ENCODE results near the gene MARS2. TPM values are rescaled to one million over a fixed set of nuclear protein-coding genes. Genes with fewer than 3 reads are reported as not detected.

MARS2 gene
- total and polyA plus RNA-seq, 2 donors (not counting 1 experiment from before 2014, with no cell fraction given) = 1.5 to 3.3 TPM

- H3K27me3 ChIP-seq (ENCODE audit: control insufficient read depth, insufficient read depth, low read length) = no peaks in the 10 kb centered on the region
- no peak overlapping the region for H3K4me3 ChIP-seq (replicated peaks in 1 of 4; ENCODE audit: control extremely low read depth in 1 of 4, insufficient read depth in 1 of 4, low read depth in 3 of 4, low read length in 4 of 4)
- no peaks in the 10 kb centered on the region for H3K79me2 ChIP-seq (ENCODE audit: control insufficient read depth, insufficient read depth, low read length)
- no peak for TF ChIP-seq CTCF (conservative IDR thresholded peaks at IDR 0.05 in 1 of 2, IDR thresholded peaks at IDR 0.05 in 1 of 2; ENCODE audit: low read depth in 1 of 2, low read length in 2 of 2)
- TF ChIP-seq EZH2 (IDR thresholded peaks at IDR 0.05; ENCODE audit: low read length, missing control alignments) = no peak
- H3K9me3 ChIP-seq (ENCODE audit: control insufficient read depth, insufficient read depth, low read depth, low read length) = no peaks in the 10 kb centered on the region
- no peak overlapping the region for H3K9ac ChIP-seq (ENCODE audit: insufficient read depth, low read length)
- H3K27ac ChIP-seq (ENCODE audit: insufficient read depth, low read length) = no peak overlapping the region
- H2AFZ ChIP-seq (ENCODE audit: low read length) = no peak overlapping the region
- H3K36me3 ChIP-seq (ENCODE audit: control insufficient read depth, insufficient read depth, low read length) = no peaks in the 10 kb centered on the region
- no peaks in the 10 kb centered on the region for H3K4me1 ChIP-seq (ENCODE audit: control insufficient read depth, extremely low read depth, insufficient read depth, low read length)
- DNase-seq (ENCODE audit: low read depth in 2 of 2) = no peak
- no peak overlapping the region for H3K4me2 ChIP-seq (ENCODE audit: extremely low read depth, insufficient read depth, low read length)
- no peaks in the 10 kb centered on the region for H4K20me1 ChIP-seq (ENCODE audit: control insufficient read depth, extremely low read depth, insufficient read depth, low read length)
Observed at GRCh38 chr2:197666277-197666676, 38.9 kb upstream of the MARS2 start.

- Histone ChIP-seq H3K4me3 (replicated peaks in 1 of 4; ENCODE audit: control extremely low read depth in 1 of 4, insufficient read depth in 1 of 4, low read depth in 3 of 4, low read length in 4 of 4) (no peak overlapping the region), H3K27me3 (ENCODE audit: control insufficient read depth, insufficient read depth, low read length) (no peaks in the 10 kb centered on the region), H2AFZ (ENCODE audit: low read length) (no peak overlapping the region), H3K79me2 (ENCODE audit: control insufficient read depth, insufficient read depth, low read length) (no peaks in the 10 kb centered on the region), H3K36me3 (ENCODE audit: control insufficient read depth, insufficient read depth, low read length) (no peaks in the 10 kb centered on the region), H3K4me2 (ENCODE audit: extremely low read depth, insufficient read depth, low read length) (no peak overlapping the region), H3K9ac (ENCODE audit: insufficient read depth, low read length) (no peak overlapping the region), H4K20me1 (ENCODE audit: control insufficient read depth, extremely low read depth, insufficient read depth, low read length) (no peaks in the 10 kb centered on the region), H3K27ac (ENCODE audit: insufficient read depth, low read length) (no peak overlapping the region), H3K4me1 (ENCODE audit: control insufficient read depth, extremely low read depth, insufficient read depth, low read length) (no peaks in the 10 kb centered on the region), H3K9me3 (ENCODE audit: control insufficient read depth, insufficient read depth, low read depth, low read length) (no peaks in the 10 kb centered on the region)
- DNase-seq (ENCODE audit: low read depth in 2 of 2) = no peak
- no peak for TF ChIP-seq EZH2 (IDR thresholded peaks at IDR 0.05; ENCODE audit: low read length, missing control alignments)
- TF ChIP-seq CTCF (conservative IDR thresholded peaks at IDR 0.05 in 1 of 2, IDR thresholded peaks at IDR 0.05 in 1 of 2; ENCODE audit: low read depth in 1 of 2, low read length in 2 of 2) = no peak
Observed at GRCh38 chr2:197668296-197668695, 36.9 kb upstream of the MARS2 start.

GRCh38 chr2:197669077-197669476, 36.1 kb upstream of the MARS2 start:
- no peaks in the 10 kb centered on the region for H3K9me3 ChIP-seq (ENCODE audit: control insufficient read depth, insufficient read depth, low read depth, low read length)
- H3K79me2 ChIP-seq (ENCODE audit: control insufficient read depth, insufficient read depth, low read length) = no peaks in the 10 kb centered on the region
- H3K4me3 ChIP-seq (replicated peaks in 1 of 4; ENCODE audit: control extremely low read depth in 1 of 4, insufficient read depth in 1 of 4, low read depth in 3 of 4, low read length in 4 of 4) = no peak overlapping the region
- H3K4me2 ChIP-seq (ENCODE audit: extremely low read depth, insufficient read depth, low read length) = no peak overlapping the region
- no peaks in the 10 kb centered on the region for H3K36me3 ChIP-seq (ENCODE audit: control insufficient read depth, insufficient read depth, low read length)
- H3K27me3 ChIP-seq (ENCODE audit: control insufficient read depth, insufficient read depth, low read length) = no peaks in the 10 kb centered on the region
- no peak for DNase-seq (ENCODE audit: low read depth in 2 of 2)
- H3K9ac ChIP-seq (ENCODE audit: insufficient read depth, low read length) = no peak overlapping the region
- H2AFZ ChIP-seq (ENCODE audit: low read length) = no peak overlapping the region
- H3K4me1 ChIP-seq (ENCODE audit: control insufficient read depth, extremely low read depth, insufficient read depth, low read length) = no peaks in the 10 kb centered on the region
- no peak overlapping the region for H3K27ac ChIP-seq (ENCODE audit: insufficient read depth, low read length)
- H4K20me1 ChIP-seq (ENCODE audit: control insufficient read depth, extremely low read depth, insufficient read depth, low read length) = no peaks in the 10 kb centered on the region
- TF ChIP-seq EZH2 (IDR thresholded peaks at IDR 0.05; ENCODE audit: low read length, missing control alignments) (no peak), CTCF (conservative IDR thresholded peaks at IDR 0.05 in 1 of 2, IDR thresholded peaks at IDR 0.05 in 1 of 2; ENCODE audit: low read depth in 1 of 2, low read length in 2 of 2) (no peak)

All from fibroblast of lung (primary cell).